Gastroesophageal sphincter (tissue), 4 donors: ENCODE results near the gene CSF3. TPM values are rescaled to one million over a fixed set of nuclear protein-coding genes. Genes with fewer than 3 reads are reported as not detected.
"Not testable (repeated sequence)": the region's sequence is repeated elsewhere in the genome, so short reads cannot be mapped to it uniquely, and the experiment has no call there.

Experiments
- ATAC-seq: fragments of 150-250 bp; one replicate; pipeline ENCODE4 v1.9.1; 2016; ENCODE audit warnings: mild to moderate bottlenecking, moderate library complexity
- H3K27ac ChIP-seq, 4 donors: fragments of 200-600 bp; sonication (generic) in 3 of 4; 1 replicate in 3 of 4; 2 replicates in 1 of 4; pipeline ENCODE4 v1.5.1; 2016 to 2019
- H3K27me3 ChIP-seq: fragments of 200-600 bp; sonication (generic); one replicate; pipeline ENCODE4 v1.5.1; 2019
- H3K36me3 ChIP-seq, 2 donors: fragments of 200-600 bp; sonication (generic); one replicate each; pipeline ENCODE4 v1.5.1; 2019; ENCODE audit warnings: control low read depth in 1 of 2
- H3K4me1 ChIP-seq, 3 donors: fragments of 200-600 bp; sonication (generic); 1 replicate in 2 of 3; 2 replicates in 1 of 3; pipeline ENCODE4 v1.5.1; 2016 to 2019; ENCODE audit warnings: control low read depth in 2 of 3
- H3K4me3 ChIP-seq, 2 donors: fragments of 200-600 bp; sonication (generic); one replicate each; pipeline ENCODE4 v1.5.1; 2019; ENCODE audit warnings: mild to moderate bottlenecking in 1 of 2, moderate library complexity in 1 of 2
- H3K9me3 ChIP-seq, 3 donors: fragments of 200-600 bp; sonication (generic); one replicate each; pipeline ENCODE4 v1.5.1; 2017 to 2019; ENCODE audit warnings: control low read depth in 2 of 3
- CTCF ChIP-seq, 4 experiments: fragments of 200-600 bp in 2 of 4; fragments of 450-650 bp in 2 of 4; sonication (generic) in 1 of 4; IDR thresholded peaks; one replicate each; pipeline ENCODE4 v1.5.1; 2017 to 2019; ENCODE audit warnings: antibody characterized with exemption in 4 of 4, mild to moderate bottlenecking in 2 of 4, moderate library complexity in 2 of 4
- EP300 ChIP-seq: sonication (generic); formaldehyde crosslinking; IDR thresholded peaks from one replicate; pipeline ENCODE4 v1.6.1; 2017; ENCODE audit warnings: antibody characterized with exemption, mild to moderate bottlenecking
- POLR2A ChIP-seq, 2 donors: fragments of 450-650 bp; IDR thresholded peaks; one replicate each; pipeline ENCODE4 v1.6.1; 2017; ENCODE audit warnings: antibody characterized with exemption in 2 of 2, mild to moderate bottlenecking in 2 of 2, moderate library complexity in 1 of 2
- POLR2AphosphoS5 ChIP-seq: sonication (generic); formaldehyde crosslinking; IDR thresholded peaks from one replicate; pipeline ENCODE4 v1.6.1; 2017; ENCODE audit warnings: antibody characterized with exemption
- WGBS, 2 donors: methylation state at CpG; one replicate each; pipeline ENCODE4 v1.1.5; 2018; ENCODE audit warnings: low coverage in 1 of 2; 5-methylcytosine and 5-hydroxymethylcytosine counted together
- total RNA-seq, 4 donors: library from RNA; depleted of rRNA; stranded (reverse); fragments of >200 nt; gene quantifications; one replicate each; pipeline ENCODE4 v1.1.0, GENCODE V29; 2016

CSF3 gene
- total RNA-seq, 4 donors from 2014 or later: 9.3 TPM; not detected in 3

DNA sequence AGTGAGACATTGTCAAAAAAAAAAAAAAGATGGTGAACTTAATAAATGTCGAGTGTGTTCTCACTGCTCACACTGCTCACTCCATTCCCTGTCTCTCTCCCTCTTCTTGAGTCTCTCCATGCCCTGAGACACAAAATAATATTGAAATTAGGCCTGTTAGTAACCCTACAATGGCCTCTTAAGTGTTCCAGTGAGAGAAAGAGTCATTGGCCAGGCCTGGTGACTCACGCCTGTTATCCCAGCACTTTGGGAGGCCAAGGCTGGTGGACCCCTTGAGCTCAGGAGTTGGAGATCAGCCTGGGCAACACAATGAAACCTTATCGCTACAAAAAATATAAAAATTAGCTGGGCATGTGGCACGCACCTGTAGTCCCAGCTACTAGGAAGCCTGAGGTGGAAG, 16.2 kb upstream of the CSF3 start:
- 82 to 86% methylated on average over 1 to 2 of the region's 4 CpGs for WGBS, 2 donors
- H3K36me3 ChIP-seq: peaks cover 0 to 49% of the 10 kb centered on the region in 2 donors
- TF ChIP-seq POLR2A (IDR thresholded peaks at IDR 0.05) (no peak), EP300 (no peak), CTCF (IDR thresholded peaks at IDR 0.05) (no peak), POLR2AphosphoS5 (no peak)

DNA sequence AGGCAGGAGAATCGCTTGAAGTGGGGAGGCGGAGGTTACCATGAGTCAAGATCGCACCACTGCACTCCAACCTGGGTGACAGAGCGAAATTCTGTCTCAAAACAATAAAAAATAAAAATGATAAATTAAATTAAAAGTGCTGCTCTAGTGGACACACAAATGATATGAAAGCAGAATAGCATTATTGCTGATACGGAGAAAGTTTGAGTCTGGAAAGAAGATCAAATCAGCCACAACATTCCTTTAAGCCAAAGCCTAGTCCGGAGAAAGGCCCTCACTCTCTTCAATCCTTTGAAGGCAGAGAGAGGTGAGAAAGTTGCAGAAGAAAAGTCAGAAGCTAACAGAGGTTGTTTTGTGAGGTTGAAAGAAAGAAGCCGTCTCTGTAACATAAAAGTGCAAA, 15.1 kb upstream of the CSF3 start:
- Histone ChIP-seq H3K27me3 (no peaks in the 10 kb centered on the region), H3K27ac (no peak overlapping the region), H3K4me3 (no peak overlapping the region), H3K4me1 (peaks cover 0 to 14% (median 3%) of the 10 kb centered on the region in 3 donors), H3K9me3 (no peaks in the 10 kb centered on the region), H3K36me3 (peaks cover 0 to 39% of the 10 kb centered on the region in 2 donors)
- no peak for ATAC-seq
- TF ChIP-seq POLR2AphosphoS5 (no peak), EP300 (no peak), CTCF (IDR thresholded peaks at IDR 0.05) (no peak), POLR2A (IDR thresholded peaks at IDR 0.05) (no peak)
- 93% methylated on average over 7 of the region's 7 CpGs for WGBS, 2 donors

More for the DNA sequence above, 16.2 kb upstream of the CSF3 start:
- Histone ChIP-seq H3K9me3 (no peaks in the 10 kb centered on the region), H3K27me3 (no peaks in the 10 kb centered on the region), H3K4me3 (no peak overlapping the region), H3K27ac (no peak overlapping the region), H3K4me1 (peaks cover 0 to 14% (median 3%) of the 10 kb centered on the region in 3 donors)
- ATAC-seq: no peak

GRCh38 chr17:40001335-40001734, 13.9 kb upstream of the CSF3 start:
- H3K9me3 ChIP-seq, H3K27ac ChIP-seq, H3K27me3 ChIP-seq, ATAC-seq, H3K4me3 ChIP-seq: not testable (repeated sequence)
- Histone ChIP-seq H3K4me1 (peaks cover 0 to 12% (median 1%) of the 10 kb centered on the region in 3 donors), H3K36me3 (peaks cover 0 to 27% of the 10 kb centered on the region in 2 donors)
- 53 to 86% methylated on average over 2 to 3 of the region's 8 CpGs for WGBS, 2 donors

- H3K4me3 ChIP-seq: no peak overlapping the region
- no peaks in the 10 kb centered on the region for H3K4me1 ChIP-seq
- H3K27ac ChIP-seq: no peak overlapping the region
- TF ChIP-seq POLR2AphosphoS5: no peak
- TF ChIP-seq CTCF (IDR thresholded peaks at IDR 0.05): no peak
- no peak for TF ChIP-seq EP300
- TF ChIP-seq POLR2A (IDR thresholded peaks at IDR 0.05): no peak
- 80 to 89% methylated on average over 8 to 9 of the region's 9 CpGs for WGBS, 2 donors
- H3K27me3 ChIP-seq: no peaks in the 10 kb centered on the region
- no peaks in the 10 kb centered on the region for H3K9me3 ChIP-seq
- H3K36me3 ChIP-seq: no peaks in the 10 kb centered on the region
- no peak for ATAC-seq
Observed at GRCh38 chr17:40004072-40004471, 11.2 kb upstream of the CSF3 start.

DNA sequence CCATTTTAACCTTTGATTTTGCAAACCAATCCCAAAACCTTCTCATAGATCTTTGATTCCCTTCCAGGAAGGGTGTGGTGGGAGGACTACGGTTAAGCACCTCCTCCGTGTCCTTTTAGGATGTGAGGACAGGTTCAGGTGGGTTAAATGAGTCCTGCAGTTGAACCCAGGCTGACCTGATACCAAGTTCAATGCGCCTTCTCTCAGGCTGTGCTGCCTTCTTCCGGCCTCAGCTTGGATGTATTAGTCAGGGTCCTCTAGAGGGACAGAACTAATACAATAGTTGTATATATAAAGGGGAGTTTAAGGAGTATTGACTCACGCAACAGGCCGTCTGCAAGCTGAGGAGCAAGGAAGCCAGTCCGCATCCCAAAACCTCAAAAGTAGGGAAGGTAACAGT, 10.5 kb upstream of the CSF3 start:
- no peak for TF ChIP-seq POLR2A (IDR thresholded peaks at IDR 0.05)
- TF ChIP-seq EP300: no peak
- no peak for TF ChIP-seq CTCF (IDR thresholded peaks at IDR 0.05)
- TF ChIP-seq POLR2AphosphoS5: no peak
- 90 to 92% methylated on average over 3 to 6 of the region's 7 CpGs for WGBS, 2 donors
- Histone ChIP-seq H3K4me3 (no peak overlapping the region), H3K9me3 (no peaks in the 10 kb centered on the region), H3K36me3 (no peaks in the 10 kb centered on the region), H3K27ac (no peak overlapping the region), H3K27me3 (no peaks in the 10 kb centered on the region), H3K4me1 (no peaks in the 10 kb centered on the region)
- ATAC-seq: no peak
